A673 (cell line): ENCODE data around the gene ARID3A. TPM values are rescaled to one million over a fixed set of nuclear protein-coding genes. Genes with fewer than 3 reads are reported as not detected.

Source experiments
- BruUV-seq: library from RNA; stranded (reverse); fragments of 400-500 nt; replicated peaks from 2 replicates; lab custom pipeline; 2021; lab: Mats Ljungman, UMichigan
- CTCF ChIA-PET: fragments of 300-600 bp; sonication (Branson Sonifier 250); formaldehyde crosslinking; loops from one replicate; lab custom pipeline; 2022; ENCODE audit warnings: antibody characterized with exemption; lab: Charles Lee
- POLR2A ChIA-PET: fragments of 300-600 bp; sonication (Branson Sonifier 250); formaldehyde crosslinking; loops from one replicate; lab custom pipeline; 2022; ENCODE audit warnings: antibody characterized with exemption; ENCODE audit not compliant: low non-redundant PET; lab: Charles Lee
- DNase-seq: peaks from one replicate; pipeline ENCODE4 v3.0.0-alpha.2; 2015; ENCODE audit warnings: low spot score
- H3K27ac ChIP-seq: fragments of 200-600 bp; sonication (generic); 2 replicates; pipeline ENCODE4 v1.5.1; 2016; ENCODE audit warnings: mixed run types, low read depth, mild to moderate bottlenecking, mixed read lengths, antibody characterized with exemption, low read length; ENCODE audit not compliant: poor library complexity, severe bottlenecking
- H3K27me3 ChIP-seq: fragments of 200-600 bp; sonication (generic); replicated peaks from 2 replicates; pipeline ENCODE4 v1.6.1; 2017; ENCODE audit warnings: mixed run types, low read depth, mild to moderate bottlenecking, mixed read lengths, antibody characterized with exemption, low read length; ENCODE audit not compliant: insufficient read depth, poor library complexity
- H3K36me3 ChIP-seq: fragments of 200-600 bp; sonication (generic); 2 replicates; pipeline ENCODE4 v1.6.1; 2016; ENCODE audit warnings: mixed run types, mild to moderate bottlenecking, mixed read lengths, antibody characterized with exemption, low read length; ENCODE audit not compliant: insufficient read depth, poor library complexity, severe bottlenecking
- H3K4me1 ChIP-seq: fragments of 200-600 bp; sonication (generic); 2 replicates; pipeline ENCODE4 v1.6.1; 2017; ENCODE audit warnings: mixed run types, mild to moderate bottlenecking, mixed read lengths, antibody characterized with exemption, low read length; ENCODE audit not compliant: insufficient read depth, poor library complexity, severe bottlenecking
- H3K4me3 ChIP-seq: fragments of 200-600 bp; sonication (generic); 2 replicates; pipeline ENCODE4 v1.5.1; 2016; ENCODE audit warnings: low read depth, mixed run types, mild to moderate bottlenecking, mixed read lengths, low read length; ENCODE audit not compliant: poor library complexity, severe bottlenecking
- H3K9me3 ChIP-seq: fragments of 200-600 bp; sonication (generic); 2 replicates; pipeline ENCODE4 v1.6.1; 2016; ENCODE audit warnings: mixed run types, low read depth, mild to moderate bottlenecking, mixed read lengths, antibody characterized with exemption, low read length; ENCODE audit not compliant: poor library complexity, severe bottlenecking
- EZH2 ChIP-seq: fragments of 200-600 bp; sonication (generic); IDR thresholded peaks from 2 replicates; pipeline ENCODE4 v1.6.1; 2017; ENCODE audit warnings: borderline replicate concordance, low read depth, mild to moderate bottlenecking, mixed read lengths, antibody characterized with exemption, low read length; ENCODE audit not compliant: poor library complexity, severe bottlenecking
- intact Hi-C: fragments of 100-400 bp; cut with micrococcal nuclease; formaldehyde crosslinking; loops from one replicate; pipeline ENCODE4 v1.10.0; 2022; ENCODE audit not compliant: unreplicated experiment
- total RNA-seq: library from RNA; stranded (reverse); gene quantifications from 2 replicates; pipeline ENCODE4 v1.2.3, GENCODE V29; 2021
- TF ChIP-seq, protein P1 (sequence below): fragments of 300-800, 200-600 bp; sonication (generic); conservative IDR thresholded peaks from 2 replicates; pipeline ENCODE4 v1.5.1; 2017; ENCODE audit warnings: low read depth, mild to moderate bottlenecking, antibody characterized with exemption, low read length, moderate library complexity, mixed read lengths

The ARID3A gene
- total RNA-seq, 1 experiment from 2014 or later, result 19.6 TPM

DNA sequence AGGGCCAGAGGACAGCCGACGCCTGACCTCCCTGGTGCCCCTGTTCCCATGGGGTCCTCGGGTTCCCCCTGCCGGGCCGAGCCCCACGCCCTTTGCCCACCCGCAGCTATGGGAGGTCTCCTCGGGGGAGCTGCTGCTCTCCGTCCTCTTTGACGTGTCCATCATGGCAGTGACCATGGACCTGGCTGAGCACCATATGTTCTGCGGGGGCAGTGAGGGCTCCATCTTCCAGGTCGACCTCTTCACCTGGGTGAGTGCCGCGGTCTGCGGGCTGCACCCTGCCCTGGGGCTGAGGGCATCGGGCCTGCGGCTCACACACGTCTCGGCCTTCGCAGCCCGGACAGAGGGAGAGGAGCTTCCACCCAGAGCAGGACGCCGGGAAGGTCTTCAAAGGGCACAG is 64.9 kb downstream of the ARID3A start:
- CTCF ChIA-PET, result interaction anchor here (0.6 kb wide), 2 partner anchors 10 to 214 kb away, joined by 3 to 5 read pairs; no protein-coding TSS in a partner anchor
- Histone ChIP-seq H3K4me1 (peaks cover 3% of the 10 kb centered on the region), H3K27me3 (no peaks in the 10 kb centered on the region), H3K9me3 (no peaks in the 10 kb centered on the region), H3K27ac (no peak overlapping the region), H3K4me3 (no peak overlapping the region), H3K36me3 (peaks cover 36% of the 10 kb centered on the region)
- POLR2A ChIA-PET, result interaction anchor here (0.6 to 0.7 kb wide), 2 partner anchors 31 to 276 kb away, joined by 3 read pairs; partner anchors contain the start of gene RNU6-2
- intact Hi-C loops, result no loop called here
- no peak for TF ChIP-seq EZH2
- TF ChIP-seq, protein P1, sequence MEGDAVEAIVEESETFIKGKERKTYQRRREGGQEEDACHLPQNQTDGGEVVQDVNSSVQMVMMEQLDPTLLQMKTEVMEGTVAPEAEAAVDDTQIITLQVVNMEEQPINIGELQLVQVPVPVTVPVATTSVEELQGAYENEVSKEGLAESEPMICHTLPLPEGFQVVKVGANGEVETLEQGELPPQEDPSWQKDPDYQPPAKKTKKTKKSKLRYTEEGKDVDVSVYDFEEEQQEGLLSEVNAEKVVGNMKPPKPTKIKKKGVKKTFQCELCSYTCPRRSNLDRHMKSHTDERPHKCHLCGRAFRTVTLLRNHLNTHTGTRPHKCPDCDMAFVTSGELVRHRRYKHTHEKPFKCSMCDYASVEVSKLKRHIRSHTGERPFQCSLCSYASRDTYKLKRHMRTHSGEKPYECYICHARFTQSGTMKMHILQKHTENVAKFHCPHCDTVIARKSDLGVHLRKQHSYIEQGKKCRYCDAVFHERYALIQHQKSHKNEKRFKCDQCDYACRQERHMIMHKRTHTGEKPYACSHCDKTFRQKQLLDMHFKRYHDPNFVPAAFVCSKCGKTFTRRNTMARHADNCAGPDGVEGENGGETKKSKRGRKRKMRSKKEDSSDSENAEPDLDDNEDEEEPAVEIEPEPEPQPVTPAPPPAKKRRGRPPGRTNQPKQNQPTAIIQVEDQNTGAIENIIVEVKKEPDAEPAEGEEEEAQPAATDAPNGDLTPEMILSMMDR, result no peak
- BruUV-seq, result no TSS peak
- DNase-seq, result no peak

DNA sequence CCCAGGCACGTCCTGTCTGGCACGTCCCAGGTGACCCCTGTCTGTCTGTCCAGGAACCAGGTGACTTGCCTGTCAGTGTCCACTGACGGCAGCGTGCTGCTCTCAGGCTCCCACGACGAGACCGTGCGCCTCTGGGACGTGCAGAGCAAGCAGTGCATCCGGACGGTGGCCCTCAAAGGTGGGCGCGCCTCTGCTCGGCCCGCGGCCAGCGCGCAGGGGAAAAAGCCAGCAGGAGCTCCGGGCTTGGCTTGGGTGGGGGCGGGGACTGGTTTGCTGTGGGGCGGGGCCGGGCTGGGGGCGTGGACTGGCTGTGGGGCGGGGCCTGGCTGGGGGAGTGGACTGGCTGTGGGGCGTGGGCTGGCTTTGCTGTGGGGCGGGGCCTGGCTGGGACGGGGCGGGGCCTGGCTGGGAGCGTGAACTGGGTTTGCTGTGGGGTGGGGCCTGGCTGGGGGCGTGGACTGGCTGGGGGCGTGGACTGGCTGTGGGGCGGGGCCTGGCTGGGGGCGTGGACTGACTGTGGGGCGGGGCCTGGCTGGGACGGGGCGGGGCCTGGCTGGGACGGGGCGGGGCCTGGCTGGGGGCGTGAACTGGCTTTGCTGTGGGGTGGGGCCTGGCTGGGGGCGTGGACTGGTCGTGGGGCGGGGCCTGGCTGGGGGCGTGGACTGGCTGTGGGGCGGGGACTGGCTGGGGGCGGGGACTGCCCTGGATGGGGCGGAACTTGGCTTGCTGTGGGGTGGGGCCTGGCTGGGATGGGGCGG is 65.5 kb downstream of the ARID3A start:
- H3K4me1 ChIP-seq, result peaks cover 9% of the 10 kb centered on the region
- intact Hi-C loops, result no loop called here
- H3K27me3 ChIP-seq, result peaks cover 3% of the 10 kb centered on the region
- no peak for DNase-seq
- ChIA-PET CTCF (interaction anchor here (0.6 kb wide), 1 partner anchor 122 kb away, joined by 3 read pairs; no protein-coding TSS in a partner anchor), POLR2A (interaction anchor here (0.6 kb wide), 1 partner anchor 276 kb away, joined by 3 read pairs; no protein-coding TSS in a partner anchor)
- H3K9me3 ChIP-seq, result no peaks in the 10 kb centered on the region
- no peak overlapping the region for H3K4me3 ChIP-seq
- TF ChIP-seq, protein P1, result no peak
- no peak for TF ChIP-seq EZH2
- H3K27ac ChIP-seq, result no peak overlapping the region
- BruUV-seq, result no TSS peak
- peaks cover 32% of the 10 kb centered on the region for H3K36me3 ChIP-seq

DNA sequence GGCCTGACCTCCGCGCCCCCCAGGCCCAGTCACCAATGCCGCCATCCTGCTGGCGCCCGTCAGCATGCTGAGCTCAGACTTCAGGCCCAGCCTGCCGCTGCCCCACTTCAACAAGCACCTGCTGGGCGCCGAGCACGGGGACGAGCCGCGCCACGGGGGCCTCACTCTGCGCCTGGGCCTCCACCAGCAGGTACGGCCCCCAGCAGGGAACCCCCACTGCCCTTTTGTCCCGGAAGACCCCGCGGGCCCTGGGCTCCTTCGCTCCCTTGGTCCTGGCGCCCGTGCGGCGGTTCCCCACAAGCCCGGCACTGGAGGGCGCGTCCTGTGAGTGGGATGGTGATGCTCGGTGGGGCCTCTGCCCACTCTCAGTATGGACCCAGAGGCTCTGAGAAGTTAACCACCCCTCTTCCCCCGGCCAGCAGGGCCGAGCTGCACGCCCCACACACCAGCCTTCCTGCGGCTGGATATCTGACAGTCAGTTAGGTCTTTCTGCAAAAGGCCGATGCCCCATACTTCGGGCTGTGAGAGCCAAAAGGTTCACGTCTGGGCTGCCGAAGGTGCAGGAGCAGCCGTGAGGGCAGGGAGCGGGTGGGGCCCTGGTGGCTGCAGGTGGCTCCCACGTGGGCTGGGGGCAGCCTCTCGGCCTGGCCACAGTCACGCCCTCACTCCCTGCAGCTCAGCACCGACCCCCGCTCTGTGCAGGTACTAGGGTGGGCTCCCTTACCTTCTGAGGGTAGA is 66.3 kb downstream of the ARID3A start:
- peaks cover 11% of the 10 kb centered on the region for H3K27me3 ChIP-seq
- TF ChIP-seq EZH2, result no peak
- TF ChIP-seq, protein P1, result no peak
- intact Hi-C loops, result no loop called here
- no TSS peak for BruUV-seq
- no peak overlapping the region for H3K27ac ChIP-seq
- peaks cover 25% of the 10 kb centered on the region for H3K36me3 ChIP-seq
- ChIA-PET POLR2A (no interaction called here), CTCF (no interaction called here)
- peaks cover 12% of the 10 kb centered on the region for H3K4me1 ChIP-seq
- no peaks in the 10 kb centered on the region for H3K9me3 ChIP-seq
- no peak for DNase-seq
- H3K4me3 ChIP-seq, result no peak overlapping the region
